ENCODE measurements around the gene BBS2.

DNA sequence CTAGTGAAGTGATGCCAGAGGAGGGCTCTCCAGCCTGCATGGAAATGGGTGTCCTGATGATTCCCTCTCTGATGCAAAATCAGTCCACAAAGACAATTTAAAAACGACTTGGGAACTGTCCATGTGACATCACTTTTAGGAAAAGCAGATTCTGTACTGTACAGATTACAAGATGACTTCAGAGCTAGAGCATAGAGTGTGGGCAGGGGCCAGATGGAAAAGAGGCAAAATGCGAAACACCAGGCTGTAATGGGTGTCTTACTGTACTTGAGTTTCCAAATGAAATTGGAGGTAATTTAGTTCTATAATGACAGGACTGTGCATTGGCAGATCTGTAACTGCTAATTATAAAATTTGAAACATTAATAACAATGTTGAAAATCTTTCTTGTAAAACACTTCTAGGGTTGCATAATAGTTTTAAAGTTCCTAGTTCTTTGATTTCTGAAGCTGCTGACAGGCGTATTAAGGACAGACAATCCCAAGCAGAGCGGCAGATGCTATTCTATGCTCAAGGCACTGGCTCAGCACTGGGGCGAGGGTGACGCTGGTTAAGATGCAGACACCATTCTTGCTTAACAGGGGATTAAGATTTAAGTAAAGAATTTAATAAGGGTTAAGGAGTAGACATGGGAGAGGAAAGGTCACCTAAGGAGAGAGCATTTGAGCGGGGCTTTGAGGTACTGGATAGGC lies 38.9 kb downstream of the BBS2 start:
- TF ChIP-seq EP300 (IDR thresholded peaks at IDR 0.05; ENCODE audit: low read depth), result no peak
- TF ChIP-seq CTCF (IDR thresholded peaks at IDR 0.05), result no peak
- no peak for TF ChIP-seq POLR2AphosphoS5 (IDR thresholded peaks at IDR 0.05)
- TF ChIP-seq POLR2A (IDR thresholded peaks at IDR 0.05), result no peak

Measured in transverse colon (tissue), 4 donors.